Astrocyte of the spinal cord (primary cell): ENCODE data around the gene FAM3A.

Source experiments
- DNase-seq: peaks from one replicate; pipeline ENCODE4 v3.0.0; 2011; ENCODE audit warnings: low read depth, low spot score
- H3K4me3 ChIP-seq: 2 replicates; pipeline ENCODE4 v1.5.1; 2011; ENCODE audit warnings: low read depth, mild to moderate bottlenecking, low read length, moderate library complexity
- in situ Hi-C: cut with HindIII; loops from 2 replicates; pipeline ENCODE4 v1.10.0; 2017; ENCODE audit warnings: low sequenced_read_pairs
- TF ChIP-seq, protein P1 (sequence below): IDR thresholded peaks from 2 replicates; pipeline ENCODE4 v1.5.1; 2012; ENCODE audit warnings: low read depth, mild to moderate bottlenecking, low read length, inconsistent platforms

Gene FAM3A

GRCh38 chrX:154483325-154483724, 32.7 kb downstream of the FAM3A start:
- DNase-seq: no peak
- TF ChIP-seq, protein P1, sequence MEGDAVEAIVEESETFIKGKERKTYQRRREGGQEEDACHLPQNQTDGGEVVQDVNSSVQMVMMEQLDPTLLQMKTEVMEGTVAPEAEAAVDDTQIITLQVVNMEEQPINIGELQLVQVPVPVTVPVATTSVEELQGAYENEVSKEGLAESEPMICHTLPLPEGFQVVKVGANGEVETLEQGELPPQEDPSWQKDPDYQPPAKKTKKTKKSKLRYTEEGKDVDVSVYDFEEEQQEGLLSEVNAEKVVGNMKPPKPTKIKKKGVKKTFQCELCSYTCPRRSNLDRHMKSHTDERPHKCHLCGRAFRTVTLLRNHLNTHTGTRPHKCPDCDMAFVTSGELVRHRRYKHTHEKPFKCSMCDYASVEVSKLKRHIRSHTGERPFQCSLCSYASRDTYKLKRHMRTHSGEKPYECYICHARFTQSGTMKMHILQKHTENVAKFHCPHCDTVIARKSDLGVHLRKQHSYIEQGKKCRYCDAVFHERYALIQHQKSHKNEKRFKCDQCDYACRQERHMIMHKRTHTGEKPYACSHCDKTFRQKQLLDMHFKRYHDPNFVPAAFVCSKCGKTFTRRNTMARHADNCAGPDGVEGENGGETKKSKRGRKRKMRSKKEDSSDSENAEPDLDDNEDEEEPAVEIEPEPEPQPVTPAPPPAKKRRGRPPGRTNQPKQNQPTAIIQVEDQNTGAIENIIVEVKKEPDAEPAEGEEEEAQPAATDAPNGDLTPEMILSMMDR: no peak
- no peak overlapping the region for H3K4me3 ChIP-seq
- in situ Hi-C loops: no loop called here

DNA sequence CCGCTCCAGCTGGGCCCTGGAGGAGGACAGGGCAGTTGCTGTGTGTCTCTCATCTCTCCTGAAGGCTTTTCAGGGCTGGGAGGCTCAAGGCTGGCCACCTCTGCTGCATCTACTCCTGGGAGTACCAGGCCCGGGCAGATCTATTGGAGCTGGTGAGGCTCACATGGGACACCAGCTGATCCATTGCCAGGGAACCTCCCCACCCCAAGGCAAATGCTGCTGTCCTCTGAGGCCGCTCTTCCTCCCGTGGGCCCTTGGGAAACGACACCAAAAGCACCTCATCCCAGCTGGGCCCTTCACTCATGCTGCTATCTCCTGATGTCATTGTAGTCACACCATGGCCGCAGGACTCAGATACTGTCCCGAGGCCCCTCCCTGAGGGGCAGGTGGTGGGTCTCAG, 33.2 kb downstream of the FAM3A start:
- H3K4me3 ChIP-seq: no peak overlapping the region
- DNase-seq: no peak
- TF ChIP-seq, protein P1: no peak
- in situ Hi-C loops: no loop called here

DNA sequence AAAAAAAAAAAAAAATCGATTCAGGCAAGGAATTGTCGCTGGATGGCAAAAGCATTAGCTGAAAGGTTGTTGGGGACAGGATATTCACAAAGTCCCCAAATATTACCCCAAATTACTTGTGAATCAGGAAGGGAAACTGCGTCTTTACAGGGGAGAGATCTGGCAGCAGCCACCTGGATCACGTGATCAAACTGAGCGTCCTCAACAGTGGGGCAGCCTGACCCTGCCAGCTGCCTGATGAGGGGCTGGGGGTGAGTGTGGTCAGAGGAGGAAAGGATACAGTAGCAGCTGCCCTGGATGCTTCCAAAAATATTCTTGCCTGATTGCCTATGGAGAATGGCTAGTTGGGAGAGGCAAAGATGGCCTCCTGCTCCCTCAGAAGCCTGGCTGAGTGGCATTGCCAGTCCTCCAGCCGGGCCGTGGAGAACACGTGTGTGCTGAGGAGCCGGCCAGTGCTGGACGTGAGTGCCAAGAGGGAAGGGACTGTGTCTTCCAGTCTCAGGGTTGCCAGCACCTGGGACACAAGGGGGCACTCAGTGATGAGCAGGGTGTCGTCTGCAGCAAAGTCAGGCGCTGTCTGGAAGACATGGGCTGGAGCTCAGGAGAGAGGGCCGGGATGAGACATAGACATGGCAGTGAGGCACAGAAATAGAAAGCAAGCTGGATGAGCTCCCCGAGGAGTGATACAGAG, 34.0 kb downstream of the FAM3A start:
- in situ Hi-C loops: no loop called here
- TF ChIP-seq, protein P1: no peak
- DNase-seq: no peak

GRCh38 chrX:154481195-154481594, 34.8 kb downstream of the FAM3A start:
- no peak for DNase-seq
- H3K4me3 ChIP-seq: no peak overlapping the region
- in situ Hi-C loops: no loop called here
- TF ChIP-seq, protein P1: no peak

More for the DNA sequence above, 34.0 kb downstream of the FAM3A start:
- no peak overlapping the region for H3K4me3 ChIP-seq

DNA sequence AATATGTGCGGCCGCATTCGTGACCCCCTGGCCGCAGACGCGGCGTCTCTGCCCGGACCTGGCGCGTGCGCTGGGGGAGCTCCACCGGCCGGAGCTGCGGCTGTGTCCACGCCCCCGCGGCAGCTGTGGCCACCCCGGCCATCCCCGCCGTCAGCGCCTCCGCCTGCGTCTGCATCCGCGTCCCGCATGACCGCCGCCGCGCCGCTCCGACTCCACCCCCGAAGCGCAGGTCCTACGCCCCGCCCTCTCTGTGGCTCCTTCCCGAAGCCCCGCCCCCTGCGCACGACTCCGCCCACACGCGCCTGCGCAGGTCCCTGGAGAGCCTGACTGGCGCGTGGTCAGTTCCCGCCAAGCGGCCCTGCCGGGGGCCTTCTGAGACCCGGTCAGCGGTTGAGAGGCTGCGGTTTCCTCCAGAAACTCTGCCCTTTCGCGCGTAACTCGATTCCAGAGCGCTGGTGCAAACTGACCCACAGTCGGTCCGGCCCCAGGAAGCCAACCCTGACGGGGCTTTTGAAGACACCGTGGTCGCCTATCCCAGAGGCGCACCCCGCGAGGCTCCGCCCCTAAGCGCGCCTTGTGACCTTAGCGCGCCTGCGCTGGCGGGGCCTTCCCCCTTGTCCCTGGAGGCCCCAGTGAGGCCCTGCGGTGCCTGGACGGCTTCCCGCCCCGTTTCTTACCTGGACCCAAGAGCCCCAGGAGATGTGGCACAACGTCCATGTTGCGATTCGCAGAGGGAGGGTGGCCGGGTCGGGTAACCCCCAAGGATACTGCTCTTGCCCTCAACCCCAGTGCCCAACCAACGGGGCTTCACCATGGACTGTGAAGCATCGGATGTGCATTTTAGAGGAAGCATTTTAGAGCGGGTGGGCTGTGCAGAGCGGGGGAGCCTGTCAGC, 37.1 kb downstream of the FAM3A start, which contains the start of gene LAGE3:
Gene LAGE3, minus strand, starts transcription at position 554 of the 895 bp plus-strand sequence. Its CDS starts 366 bp downstream, at position 188.
- DNase-seq: peak; percentile 88
- peak within 1 kb of the TSS; percentile 51 for H3K4me3 ChIP-seq
- TF ChIP-seq, protein P1: no peak
- in situ Hi-C loops: no loop called here

DNA sequence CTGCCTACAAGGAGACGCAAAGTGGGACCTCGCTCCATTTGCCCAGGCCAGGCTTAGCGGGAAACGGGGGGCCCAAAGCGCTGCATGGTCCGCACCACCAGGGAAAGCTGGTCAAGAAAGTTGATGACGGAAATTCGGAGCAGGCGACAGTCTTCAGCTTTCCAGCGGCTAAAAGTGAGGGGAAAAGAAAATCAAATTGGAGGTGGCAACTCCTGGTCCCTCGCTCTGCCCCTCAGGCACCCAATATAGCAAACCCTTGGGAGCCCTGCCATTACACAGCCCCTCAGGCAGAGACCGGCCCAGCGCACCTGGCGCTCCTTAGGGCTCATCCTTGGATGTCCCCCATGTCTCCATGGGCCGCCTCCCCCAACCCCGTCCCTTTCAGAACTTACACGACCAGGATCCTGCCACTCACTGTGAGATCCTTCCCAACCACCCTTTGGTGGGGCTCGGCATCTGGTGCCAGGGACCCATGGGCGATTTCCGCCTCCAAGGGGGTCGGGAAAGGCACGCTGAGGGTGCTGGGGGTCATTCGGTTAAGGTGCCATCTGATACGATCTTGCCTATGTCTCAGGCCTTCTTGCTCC, 38.0 kb downstream of the FAM3A start:
- TF ChIP-seq, protein P1: no peak
- H3K4me3 ChIP-seq: peak overlapping the region; percentile 51
- no peak for DNase-seq
- in situ Hi-C loops: no loop called here
